D721Med (cell line): ENCODE data around the gene TMEM154.

Source experiments
- DNase-seq: peaks from one replicate; pipeline ENCODE4 v3.0.0; 2011; ENCODE audit warnings: low spot score; ENCODE audit not compliant: insufficient read length
- FAIRE-seq: peaks from 2 replicates; lab custom pipeline; 2011; peaks lifted over from hg19 to GRCh38; lab: Jason Lieb, UNC
- CTCF ChIP-seq: IDR thresholded peaks from 2 replicates; pipeline ENCODE4 v1.5.1; 2012; ENCODE audit warnings: mild to moderate bottlenecking, control low read depth; ENCODE audit not compliant: insufficient read depth; ENCODE audit errors: missing control alignments

The TMEM154 gene

DNA sequence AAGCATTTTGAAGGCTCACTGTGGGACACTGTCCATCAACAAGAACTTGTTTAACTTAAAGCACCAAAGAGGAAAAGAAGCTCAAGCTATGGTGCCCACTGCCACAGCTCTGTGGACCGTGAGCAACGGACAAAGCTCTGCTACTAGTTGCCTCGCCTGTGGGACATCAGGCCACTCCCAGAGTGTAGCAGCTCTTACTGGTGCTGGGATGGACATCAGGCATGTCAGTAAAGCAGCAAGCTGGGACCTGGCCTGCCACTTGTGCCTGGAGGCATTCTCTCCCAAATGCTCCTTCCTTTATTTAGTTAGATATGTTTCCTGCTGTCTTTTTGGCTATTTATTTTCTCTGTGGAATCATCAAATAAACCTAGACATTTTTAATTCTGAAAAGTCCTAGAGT lies 46.7 kb downstream of the TMEM154 start:
- DNase-seq: no peak
- no peak for TF ChIP-seq CTCF
- FAIRE-seq: no peak

- FAIRE-seq: no peak
- DNase-seq: no peak
- TF ChIP-seq CTCF: no peak
Observed at GRCh38 chr4:152630324-152630723, 49.5 kb downstream of the TMEM154 start.

DNA sequence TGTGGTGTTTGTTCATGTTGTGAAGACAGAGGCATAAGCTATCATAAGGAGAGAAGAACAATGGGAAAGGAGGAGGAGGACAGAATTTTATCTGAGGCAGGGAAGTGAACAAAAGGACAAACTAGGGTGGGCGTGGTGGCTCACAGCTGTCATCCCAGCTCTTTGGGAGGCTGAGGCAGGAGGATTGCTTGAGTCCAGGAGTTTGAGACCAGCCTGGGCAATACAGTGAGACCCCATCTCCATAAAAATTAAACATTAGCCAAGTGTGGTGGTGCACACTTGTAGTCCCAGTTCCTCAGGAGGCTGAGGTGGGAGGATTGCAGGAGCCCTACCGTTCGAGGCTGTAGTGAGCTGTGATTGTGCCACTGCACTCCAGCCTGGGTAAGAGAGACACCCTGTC lies 49.9 kb downstream of the TMEM154 start:
- FAIRE-seq (no peak), DNase-seq (no peak)
- no peak for TF ChIP-seq CTCF

DNA sequence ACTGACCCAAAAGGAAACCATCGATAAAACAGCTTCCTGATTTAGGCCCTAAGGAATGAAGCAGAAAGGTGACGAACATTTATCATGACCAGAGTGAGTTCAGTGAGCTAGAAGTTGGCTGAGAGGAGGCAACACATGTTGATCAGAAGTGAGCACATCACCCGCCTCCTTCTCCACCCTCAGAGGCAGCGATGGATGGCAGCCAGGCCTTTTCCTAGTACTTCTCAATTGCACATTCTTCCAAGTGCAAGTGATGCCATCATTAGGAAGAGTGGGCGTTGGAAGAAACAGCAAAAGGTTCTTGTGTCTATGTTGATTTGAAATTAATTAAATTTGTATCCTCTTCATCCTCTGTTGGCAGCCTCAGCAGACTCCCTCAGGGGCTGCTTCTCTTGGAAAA lies 51.7 kb downstream of the TMEM154 start:
- no peak for TF ChIP-seq CTCF
- no peak for FAIRE-seq

DNA sequence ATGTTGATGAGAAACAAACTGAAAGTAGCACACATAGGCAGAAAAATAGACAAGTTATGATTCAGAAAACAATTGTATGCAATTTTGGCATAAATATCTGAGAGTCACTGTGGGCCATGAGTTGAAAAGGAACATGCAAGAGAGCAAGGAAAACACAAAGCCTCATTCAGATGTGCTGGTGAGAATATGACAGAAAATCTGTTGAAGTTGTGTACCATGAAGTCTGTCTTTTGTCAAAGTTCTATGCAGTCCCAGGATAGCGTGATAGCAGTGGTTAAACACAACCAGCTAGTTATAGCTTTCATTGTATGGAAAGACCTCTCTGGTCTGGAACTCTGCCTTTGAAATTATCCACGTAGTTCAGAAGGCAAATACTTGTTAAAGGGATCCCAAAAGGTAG lies 53.0 kb downstream of the TMEM154 start:
- no peak for DNase-seq
- no peak for TF ChIP-seq CTCF
- no peak for FAIRE-seq

More for the DNA sequence above, 51.7 kb downstream of the TMEM154 start:
- no peak for DNase-seq

DNA sequence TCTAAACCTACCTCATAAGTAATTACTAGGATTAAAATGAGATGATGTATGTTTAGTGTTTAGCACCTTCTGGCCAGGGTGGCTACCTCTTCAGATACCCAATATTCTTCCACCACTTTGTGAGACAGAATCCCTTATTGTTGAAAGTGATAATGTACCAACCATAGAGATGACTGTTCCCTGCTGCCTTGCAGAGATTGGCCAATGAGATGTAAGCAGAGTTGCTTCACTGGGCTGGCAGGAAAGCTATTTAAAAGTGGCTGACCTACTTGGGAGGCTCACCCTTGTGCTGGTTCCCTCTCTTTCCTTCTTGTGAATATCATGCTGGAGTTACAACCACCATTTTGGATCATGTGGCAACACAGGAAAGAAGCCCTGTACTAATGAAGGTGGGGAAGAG lies 58.9 kb downstream of the TMEM154 start:
- FAIRE-seq (no peak), DNase-seq (no peak)
- TF ChIP-seq CTCF: no peak

DNA sequence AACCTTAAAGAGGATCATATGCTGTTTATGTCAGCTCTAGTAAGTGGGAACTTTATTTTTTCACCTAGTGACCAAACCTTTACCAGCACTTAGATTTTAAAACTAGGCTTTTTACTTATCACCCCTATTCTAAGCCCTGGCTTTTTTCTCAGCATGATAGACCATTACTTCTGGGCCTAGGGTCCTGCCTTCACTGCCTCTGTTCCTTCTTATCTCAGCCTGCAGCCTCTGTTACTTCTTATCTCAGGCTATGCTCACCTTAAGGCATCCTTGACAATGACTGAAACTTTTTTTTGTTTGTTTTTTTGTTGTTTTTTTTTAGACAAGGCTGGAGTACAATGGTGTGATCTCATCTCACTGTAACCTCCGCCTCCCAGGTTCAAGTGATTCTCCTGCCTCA lies 59.6 kb downstream of the TMEM154 start:
- no peak for TF ChIP-seq CTCF
- DNase-seq (no peak), FAIRE-seq (no peak)
